ENCODE results near the gene SCMH1.

DNA sequence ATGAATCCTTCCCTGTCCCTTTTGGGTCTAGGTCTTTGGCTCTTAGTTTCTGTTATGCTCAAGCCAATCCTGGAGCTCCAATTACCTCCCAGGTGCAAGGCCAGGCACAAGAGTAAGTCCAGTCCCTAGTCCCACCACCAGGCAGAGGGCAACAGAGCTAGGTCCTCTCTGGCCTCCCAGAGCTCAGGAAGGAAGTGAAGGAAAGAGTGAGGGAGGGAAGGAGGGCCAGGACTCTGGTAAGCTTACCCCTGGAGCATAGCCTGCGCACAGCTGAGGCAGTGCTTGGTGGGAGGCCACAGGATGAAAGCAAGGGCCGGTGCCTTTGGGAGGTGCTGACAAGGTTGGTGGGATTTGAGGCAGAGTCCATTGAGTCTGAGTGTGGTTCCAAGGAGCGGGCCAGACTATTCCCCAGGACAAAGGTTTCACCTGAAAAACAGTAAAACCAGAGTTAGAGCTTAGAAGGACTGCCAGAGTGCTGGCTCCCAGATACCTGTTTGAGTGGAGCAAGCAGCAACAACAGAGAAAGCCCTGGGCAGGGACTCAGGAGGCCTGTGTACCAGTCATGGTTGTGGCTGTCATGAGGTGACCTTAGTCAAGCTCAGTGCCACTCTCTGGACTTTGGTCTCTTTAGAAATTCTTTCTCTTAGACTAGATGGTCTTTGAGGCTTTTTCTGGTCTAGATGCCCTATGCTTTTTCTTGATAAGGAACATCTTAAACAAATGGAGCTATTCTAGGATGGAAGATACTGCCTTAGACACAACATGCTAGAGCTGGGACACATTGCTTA is 204.8 kb downstream of the SCMH1 start:
- TF ChIP-seq, protein P1, sequence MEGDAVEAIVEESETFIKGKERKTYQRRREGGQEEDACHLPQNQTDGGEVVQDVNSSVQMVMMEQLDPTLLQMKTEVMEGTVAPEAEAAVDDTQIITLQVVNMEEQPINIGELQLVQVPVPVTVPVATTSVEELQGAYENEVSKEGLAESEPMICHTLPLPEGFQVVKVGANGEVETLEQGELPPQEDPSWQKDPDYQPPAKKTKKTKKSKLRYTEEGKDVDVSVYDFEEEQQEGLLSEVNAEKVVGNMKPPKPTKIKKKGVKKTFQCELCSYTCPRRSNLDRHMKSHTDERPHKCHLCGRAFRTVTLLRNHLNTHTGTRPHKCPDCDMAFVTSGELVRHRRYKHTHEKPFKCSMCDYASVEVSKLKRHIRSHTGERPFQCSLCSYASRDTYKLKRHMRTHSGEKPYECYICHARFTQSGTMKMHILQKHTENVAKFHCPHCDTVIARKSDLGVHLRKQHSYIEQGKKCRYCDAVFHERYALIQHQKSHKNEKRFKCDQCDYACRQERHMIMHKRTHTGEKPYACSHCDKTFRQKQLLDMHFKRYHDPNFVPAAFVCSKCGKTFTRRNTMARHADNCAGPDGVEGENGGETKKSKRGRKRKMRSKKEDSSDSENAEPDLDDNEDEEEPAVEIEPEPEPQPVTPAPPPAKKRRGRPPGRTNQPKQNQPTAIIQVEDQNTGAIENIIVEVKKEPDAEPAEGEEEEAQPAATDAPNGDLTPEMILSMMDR (IDR thresholded peaks at IDR 0.05 in 8 of 11, conservative IDR thresholded peaks at IDR 0.05 in 3 of 11), result no peak
- TF ChIP-seq POLR2A (IDR thresholded peaks at IDR 0.05) (no peak), POLR2AphosphoS5 (IDR thresholded peaks at IDR 0.05) (no peak)

Measured in spleen (tissue), 7 donors.